Measurements from ENCODE around the gene SV2B.

SV2B gene

DNA sequence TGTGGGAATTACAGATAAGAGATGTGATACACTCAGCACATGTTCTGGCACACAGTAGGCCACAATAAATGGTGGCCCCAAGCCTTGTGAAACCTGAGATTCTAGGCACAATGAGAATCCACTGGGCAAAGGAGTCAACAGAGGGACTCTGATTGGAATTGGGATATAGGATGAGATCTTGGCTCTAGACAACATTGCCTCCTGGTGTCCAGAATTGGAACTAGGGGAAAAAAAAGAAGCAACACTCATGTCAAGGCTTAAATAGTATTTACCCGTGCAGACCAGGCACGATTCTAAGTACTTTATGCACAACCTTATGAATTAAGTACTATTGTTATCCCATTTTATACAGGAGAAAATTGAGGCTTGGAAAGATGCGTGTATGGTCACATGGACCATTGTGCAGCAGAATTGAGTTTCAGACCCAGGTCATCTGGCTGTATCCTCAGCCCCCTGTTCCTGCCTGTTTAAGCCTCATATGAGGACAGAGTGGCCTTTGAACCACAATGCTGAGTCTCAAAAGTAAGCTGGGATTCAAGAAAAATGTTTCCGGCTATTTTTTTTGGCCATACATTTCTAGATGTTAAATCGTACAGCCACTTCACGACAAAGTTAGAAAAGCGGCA lies 124.8 kb downstream of the SV2B start:
- peak; percentile 4 for DNase-seq (ENCODE audit: low read depth)
- H3K4me3 ChIP-seq (ENCODE audit: low read depth, low read length): no peak overlapping the region
- TF ChIP-seq, protein P1, sequence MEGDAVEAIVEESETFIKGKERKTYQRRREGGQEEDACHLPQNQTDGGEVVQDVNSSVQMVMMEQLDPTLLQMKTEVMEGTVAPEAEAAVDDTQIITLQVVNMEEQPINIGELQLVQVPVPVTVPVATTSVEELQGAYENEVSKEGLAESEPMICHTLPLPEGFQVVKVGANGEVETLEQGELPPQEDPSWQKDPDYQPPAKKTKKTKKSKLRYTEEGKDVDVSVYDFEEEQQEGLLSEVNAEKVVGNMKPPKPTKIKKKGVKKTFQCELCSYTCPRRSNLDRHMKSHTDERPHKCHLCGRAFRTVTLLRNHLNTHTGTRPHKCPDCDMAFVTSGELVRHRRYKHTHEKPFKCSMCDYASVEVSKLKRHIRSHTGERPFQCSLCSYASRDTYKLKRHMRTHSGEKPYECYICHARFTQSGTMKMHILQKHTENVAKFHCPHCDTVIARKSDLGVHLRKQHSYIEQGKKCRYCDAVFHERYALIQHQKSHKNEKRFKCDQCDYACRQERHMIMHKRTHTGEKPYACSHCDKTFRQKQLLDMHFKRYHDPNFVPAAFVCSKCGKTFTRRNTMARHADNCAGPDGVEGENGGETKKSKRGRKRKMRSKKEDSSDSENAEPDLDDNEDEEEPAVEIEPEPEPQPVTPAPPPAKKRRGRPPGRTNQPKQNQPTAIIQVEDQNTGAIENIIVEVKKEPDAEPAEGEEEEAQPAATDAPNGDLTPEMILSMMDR (IDR thresholded peaks at IDR 0.05; ENCODE audit: low read depth, low read length, missing control alignments): peak; percentile 79

DNA sequence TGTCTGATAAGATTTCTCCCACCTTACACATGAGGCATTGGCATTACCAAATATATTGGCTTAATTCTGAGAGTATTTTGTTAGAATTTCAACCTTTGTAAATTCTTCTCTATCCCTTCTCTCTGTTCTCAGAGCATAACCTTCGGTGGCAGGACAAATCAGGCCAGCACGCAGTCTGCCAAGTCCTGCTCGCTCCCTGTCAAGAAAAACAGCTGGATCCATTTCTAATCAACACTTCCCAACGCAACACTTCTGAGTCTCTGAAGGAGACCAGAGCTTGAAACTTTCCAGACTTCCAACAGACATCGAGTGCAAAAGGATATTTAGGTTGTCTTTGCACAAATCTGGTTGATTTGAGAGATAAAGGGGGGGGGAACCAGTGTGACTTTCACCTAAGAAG lies 125.7 kb downstream of the SV2B start:
- DNase-seq (ENCODE audit: low read depth): no peak
- TF ChIP-seq, protein P1 (IDR thresholded peaks at IDR 0.05; ENCODE audit: low read depth, low read length, missing control alignments): no peak
- no peak overlapping the region for H3K4me3 ChIP-seq (ENCODE audit: low read depth, low read length)

DNA sequence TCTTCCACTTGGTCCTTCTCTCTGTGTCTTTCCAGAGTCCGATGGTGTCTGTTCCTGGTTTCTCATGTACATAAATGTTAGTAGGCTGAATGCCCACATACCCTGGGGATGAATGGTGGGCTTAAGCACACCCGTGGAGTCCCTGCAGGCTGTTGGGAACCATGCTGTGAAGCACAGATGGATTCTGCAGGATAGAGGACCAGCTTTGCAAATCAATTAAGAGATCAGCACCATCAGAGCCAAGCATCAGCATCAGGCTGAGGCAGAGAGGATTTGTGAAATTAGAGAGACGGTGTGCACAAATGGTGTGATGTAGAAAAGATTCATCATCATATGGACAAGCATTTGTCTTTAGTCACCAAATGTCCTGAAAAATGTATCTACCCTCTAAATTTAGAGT lies 127.1 kb downstream of the SV2B start:
- no peak for DNase-seq (ENCODE audit: low read depth)
- H3K4me3 ChIP-seq (ENCODE audit: low read depth, low read length): no peak overlapping the region
- TF ChIP-seq, protein P1 (IDR thresholded peaks at IDR 0.05; ENCODE audit: low read depth, low read length, missing control alignments): no peak

DNA sequence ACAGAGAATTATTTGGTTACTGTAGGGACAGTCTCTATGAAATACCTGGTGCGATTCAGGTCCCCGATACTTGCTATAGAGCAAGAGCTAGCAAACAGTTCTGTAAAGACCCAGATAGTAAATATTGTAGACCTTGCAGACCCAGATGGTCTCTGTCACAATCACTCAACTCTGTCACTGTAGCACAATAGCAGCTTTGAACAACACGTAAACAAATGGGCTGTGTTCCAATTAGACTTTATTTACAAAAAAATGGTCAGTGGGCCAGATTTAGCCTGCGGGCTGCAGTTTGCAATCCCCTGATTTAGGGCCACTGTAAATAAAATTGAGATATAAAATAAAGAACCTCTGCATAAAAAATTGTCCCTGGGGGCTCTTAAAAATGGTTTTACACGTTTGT lies 127.7 kb downstream of the SV2B start:
- TF ChIP-seq, protein P1 (IDR thresholded peaks at IDR 0.05; ENCODE audit: low read depth, low read length, missing control alignments): no peak
- no peak overlapping the region for H3K4me3 ChIP-seq (ENCODE audit: low read depth, low read length)
- no peak for DNase-seq (ENCODE audit: low read depth)

DNA sequence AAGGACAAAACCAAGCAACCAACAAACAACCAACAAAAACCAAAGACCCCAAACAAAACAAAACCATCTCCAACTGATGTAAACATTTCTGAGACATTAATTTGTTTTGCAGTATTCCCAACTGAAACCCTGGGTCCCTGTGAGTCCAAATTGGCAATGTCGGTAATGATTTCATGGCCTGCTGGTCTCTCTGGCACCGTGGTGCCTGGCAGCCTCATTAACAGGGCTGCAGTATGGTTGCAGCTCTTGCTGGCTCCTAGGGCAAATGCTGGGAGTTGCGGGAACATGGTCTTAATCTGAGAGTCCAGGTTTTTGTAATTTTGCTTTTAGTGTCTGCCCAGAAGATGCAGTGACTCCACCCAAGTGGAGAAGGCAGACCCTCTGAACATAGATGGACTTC lies 128.3 kb downstream of the SV2B start:
- no peak overlapping the region for H3K4me3 ChIP-seq (ENCODE audit: low read depth, low read length)
- TF ChIP-seq, protein P1 (IDR thresholded peaks at IDR 0.05; ENCODE audit: low read depth, low read length, missing control alignments): no peak
- DNase-seq (ENCODE audit: low read depth): no peak

DNA sequence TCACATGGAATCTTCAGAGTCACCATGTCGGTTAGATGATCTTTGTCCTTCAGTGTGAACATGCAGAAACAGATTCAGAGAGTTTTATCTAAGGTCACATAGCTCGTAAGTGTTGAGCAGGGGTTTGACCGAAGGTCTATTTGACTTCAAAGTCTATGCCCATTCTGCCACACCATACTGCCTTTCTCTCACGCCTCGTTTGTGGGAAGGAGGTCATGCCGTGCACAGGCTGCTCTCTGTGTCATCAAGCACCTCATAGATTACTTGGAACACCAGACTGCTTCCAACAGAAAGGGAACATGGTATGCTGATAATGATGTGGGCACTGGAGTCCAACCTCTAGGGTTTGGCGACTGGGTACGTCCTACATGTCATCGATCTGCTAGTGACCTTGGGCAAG lies 128.8 kb downstream of the SV2B start:
- H3K4me3 ChIP-seq (ENCODE audit: low read depth, low read length): no peak overlapping the region
- TF ChIP-seq, protein P1 (IDR thresholded peaks at IDR 0.05; ENCODE audit: low read depth, low read length, missing control alignments): no peak
- DNase-seq (ENCODE audit: low read depth): no peak

DNA sequence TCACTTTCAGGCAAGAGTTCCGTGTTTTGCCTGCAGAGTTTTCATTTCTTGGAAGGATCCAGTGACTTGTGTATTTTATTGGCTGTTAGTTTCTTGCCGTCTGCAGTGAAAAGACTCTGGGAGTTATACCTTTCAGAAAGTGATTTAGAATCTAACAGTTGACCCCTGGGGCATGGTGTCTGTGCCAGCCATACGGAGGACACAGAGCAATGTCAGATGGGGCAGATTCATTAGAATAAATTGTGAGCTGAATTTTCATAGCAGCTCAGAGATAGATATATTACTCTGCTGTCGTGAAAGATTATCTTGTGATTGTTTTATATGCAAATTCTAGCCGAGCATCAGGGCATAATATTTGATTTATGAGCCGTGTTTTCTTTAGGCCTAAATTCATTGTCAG lies 131.6 kb downstream of the SV2B start:
- no peak overlapping the region for H3K4me3 ChIP-seq (ENCODE audit: low read depth, low read length)
- TF ChIP-seq, protein P1 (IDR thresholded peaks at IDR 0.05; ENCODE audit: low read depth, low read length, missing control alignments): no peak
- no peak for DNase-seq (ENCODE audit: low read depth)

All from GM12864 (cell line).